Adrenal gland (tissue), 12 donors: ENCODE data around the gene LTF. TPM values are rescaled to one million over a fixed set of nuclear protein-coding genes. Genes with fewer than 3 reads are reported as not detected.
"Not testable (repeated sequence)": the region's sequence is repeated elsewhere in the genome, so short reads cannot be mapped to it uniquely, and the experiment has no call there.

Experiments
- DNase-seq, 7 donors: peaks; one replicate each; pipeline ENCODE4 v3.0.0-alpha.2; 2019 to 2020
- H3K27ac ChIP-seq, 5 donors: fragments of 200-600 bp; sonication (generic) in 4 of 5; 1 replicate in 3 of 5; 2 replicates in 2 of 5; pipeline versions ENCODE4 v1.5.1 to v1.8.0; 2016 to 2020; ENCODE audit warnings: mild to moderate bottlenecking in 1 of 5
- H3K27me3 ChIP-seq: fragments of 200-600 bp; 2 replicates; pipeline ENCODE4 v1.8.0; 2021
- H3K36me3 ChIP-seq, 2 donors: fragments of 200-600 bp; replicated peaks in 1 of 2; 1 replicate in 1 of 2; 2 replicates in 1 of 2; pipeline versions ENCODE4 v1.5.1 to v1.8.0; 2018 to 2022
- H3K4me1 ChIP-seq, 2 donors: fragments of 200-600 bp; replicated peaks in 1 of 2; 1 replicate in 1 of 2; 2 replicates in 1 of 2; pipeline versions ENCODE4 v1.5.1 to v1.8.0; 2018 to 2021
- H3K4me3 ChIP-seq, 4 donors: fragments of 200-600 bp; sonication (generic) in 3 of 4; one replicate each; pipeline ENCODE4 v1.5.1; 2016 to 2018
- H3K9me3 ChIP-seq, 3 donors: fragments of 200-600 bp; sonication (generic) in 1 of 3; replicated peaks in 1 of 3; 1 replicate in 2 of 3; 2 replicates in 1 of 3; pipeline versions ENCODE4 v1.5.1 to v1.8.0; 2016 to 2021
- POLR2A ChIP-seq, 2 donors: fragments of 450-650 bp; IDR thresholded peaks; one replicate each; pipeline ENCODE4 v1.6.1; 2017; ENCODE audit warnings: antibody characterized with exemption in 2 of 2, mild to moderate bottlenecking in 2 of 2, moderate library complexity in 1 of 2
- WGBS, 4 donors: extraction: QIAGEN DNeasy Blood & Tissue Kit in 2 of 4; methylation state at CpG; one replicate each; pipeline versions ENCODE4 v1.1.5 to v1.1.7; 2013 to 2017; 5-methylcytosine and 5-hydroxymethylcytosine counted together
- intact Hi-C, 2 donors: fragments of 100-400 bp; cut with DNase I; formaldehyde crosslinking; loops; one replicate each; pipeline versions ENCODE4 v1.14.1 to v1.15.0; 2022 to 2023
- polyA plus RNA-seq, 3 donors: library from polyadenylated mRNA; stranded (reverse); fragments of 200-250 nt in 2 of 3; fragments of 350-450 nt in 1 of 3; fragmentation: Illumina TruSeq in 1 of 3; extraction: RNeasy Lipid Tissue Mini Kit (QIAGEN cat#74804) in 1 of 3; gene quantifications; one replicate each; pipeline ENCODE4 v1.2.3, GENCODE V29; 2013 to 2014
- total RNA-seq, 9 donors: library from RNA; depleted of rRNA in 4 of 9; stranded (reverse); fragments of >200 nt in 4 of 9; fragments of 120-200 nt in 1 of 9; fragmentation: NEBNext Ultra II Directional in 1 of 9; extraction: Animal tissue kit (Norgen Biotek cat#: 25700) in 1 of 9; gene quantifications; one replicate each; pipeline versions ENCODE4 v1.1.0 to v1.2.4, GENCODE V29; 2013 to 2023
- TF ChIP-seq, protein P1 (sequence below), 6 experiments: fragments of 450-650 bp in 4 of 6; fragments of 200-600 bp in 2 of 6; sonication (generic) in 1 of 6; IDR thresholded peaks; 1 replicate in 5 of 6; 2 replicates in 1 of 6; pipeline versions ENCODE4 v1.5.1 to v1.8.0; 2016 to 2021; ENCODE audit warnings: antibody characterized with exemption in 6 of 6, mild to moderate bottlenecking in 2 of 6, moderate library complexity in 1 of 6
- donor health status: healthy with polysubstance abuse.
- donor health status: Bipolar disorder and iron deficiency.
- donor health status: DM: yes; HTN: yes; CAD: no.
- donor health status: DM: no; HTN: no; CAD: no.
- donor health status: DM: no; HTN: no; CAD: no.
- donor health status: DM: yes; HTN: yes; CAD: no.

Gene LTF
- total and polyA plus RNA-seq, 12 donors, result 0.50 to 3.7 (median 1.6) TPM

DNA sequence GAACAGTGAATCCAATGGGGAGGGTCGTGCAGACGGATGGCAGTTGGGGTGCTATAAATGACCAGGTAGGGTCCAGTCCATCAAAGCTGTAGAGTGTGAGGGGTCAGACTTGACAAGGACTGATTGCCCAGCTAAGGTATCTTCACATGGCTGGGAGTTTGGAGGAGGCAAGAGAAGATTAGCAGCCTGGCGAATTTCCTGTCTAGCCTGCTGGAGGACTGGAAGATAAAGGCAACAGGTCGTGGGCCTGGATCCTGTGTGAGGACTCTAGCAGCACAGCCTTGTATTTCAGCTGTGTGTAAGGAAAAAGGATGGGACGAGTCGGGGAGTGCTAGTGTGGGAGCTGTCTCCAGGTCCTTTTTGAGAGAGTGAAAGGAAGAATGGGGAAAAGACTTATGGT is 75.4 kb downstream of the LTF start:
- Histone ChIP-seq H3K9me3 (no peaks in the 10 kb centered on the region), H3K27me3 (peaks cover 8% of the 10 kb centered on the region), H3K4me3 (no peak overlapping the region), H3K36me3 (no peaks in the 10 kb centered on the region), H3K4me1 (no peaks in the 10 kb centered on the region), H3K27ac (no peak overlapping the region)
- DNase-seq, result no peak
- 72 to 79% (median 75%) methylated on average over 6 of the region's 6 CpGs for WGBS, 4 donors
- intact Hi-C loops, result loop anchor here in 1 of 2 donors (10.0 kb wide), 1 partner anchor 455 kb away; no protein-coding TSS in a partner anchor
- TF ChIP-seq, protein P1, sequence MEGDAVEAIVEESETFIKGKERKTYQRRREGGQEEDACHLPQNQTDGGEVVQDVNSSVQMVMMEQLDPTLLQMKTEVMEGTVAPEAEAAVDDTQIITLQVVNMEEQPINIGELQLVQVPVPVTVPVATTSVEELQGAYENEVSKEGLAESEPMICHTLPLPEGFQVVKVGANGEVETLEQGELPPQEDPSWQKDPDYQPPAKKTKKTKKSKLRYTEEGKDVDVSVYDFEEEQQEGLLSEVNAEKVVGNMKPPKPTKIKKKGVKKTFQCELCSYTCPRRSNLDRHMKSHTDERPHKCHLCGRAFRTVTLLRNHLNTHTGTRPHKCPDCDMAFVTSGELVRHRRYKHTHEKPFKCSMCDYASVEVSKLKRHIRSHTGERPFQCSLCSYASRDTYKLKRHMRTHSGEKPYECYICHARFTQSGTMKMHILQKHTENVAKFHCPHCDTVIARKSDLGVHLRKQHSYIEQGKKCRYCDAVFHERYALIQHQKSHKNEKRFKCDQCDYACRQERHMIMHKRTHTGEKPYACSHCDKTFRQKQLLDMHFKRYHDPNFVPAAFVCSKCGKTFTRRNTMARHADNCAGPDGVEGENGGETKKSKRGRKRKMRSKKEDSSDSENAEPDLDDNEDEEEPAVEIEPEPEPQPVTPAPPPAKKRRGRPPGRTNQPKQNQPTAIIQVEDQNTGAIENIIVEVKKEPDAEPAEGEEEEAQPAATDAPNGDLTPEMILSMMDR (IDR thresholded peaks at IDR 0.05), result no peak
- no peak for TF ChIP-seq POLR2A (IDR thresholded peaks at IDR 0.05)

DNA sequence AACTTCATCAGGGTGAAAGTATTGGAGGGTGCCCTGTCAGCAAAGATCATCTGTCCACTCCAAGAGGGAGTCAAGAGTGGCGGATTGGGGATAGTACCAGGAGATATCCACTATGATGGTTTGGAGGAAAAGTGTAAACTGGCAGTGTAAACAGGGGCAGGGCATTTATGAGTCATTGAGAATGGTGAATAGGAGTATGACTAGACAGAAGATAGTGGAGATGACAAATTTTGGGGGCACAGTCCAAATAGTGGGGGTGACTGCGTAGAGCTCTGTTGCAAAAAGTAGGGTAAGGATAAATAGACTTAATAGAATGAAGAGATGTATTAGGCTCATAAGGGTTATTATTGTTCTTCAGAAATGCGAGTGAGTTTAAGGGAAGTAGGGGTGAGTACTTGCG is 75.9 kb downstream of the LTF start:
- H3K27me3 ChIP-seq, H3K4me3 ChIP-seq, H3K9me3 ChIP-seq, DNase-seq, H3K4me1 ChIP-seq, H3K27ac ChIP-seq, H3K36me3 ChIP-seq: not testable (repeated sequence)
- WGBS, 4 donors, result 76 to 91% (median 85%) methylated on average over 4 of the region's 4 CpGs
- intact Hi-C loops, result loop anchor here in 1 of 2 donors (10.0 kb wide), 1 partner anchor 454 kb away; no protein-coding TSS in a partner anchor

- H3K36me3 ChIP-seq, result no peaks in the 10 kb centered on the region
- H3K27me3 ChIP-seq, result peaks cover 6% of the 10 kb centered on the region
- H3K27ac ChIP-seq, result no peak overlapping the region
- WGBS, 4 donors, result 18 to 31% (median 24%) methylated on average over 4 of the region's 4 CpGs
- intact Hi-C loops, result loop anchor here in 1 of 2 donors (10.0 kb wide), 1 partner anchor 451 kb away; no protein-coding TSS in a partner anchor
- H3K9me3 ChIP-seq, result no peaks in the 10 kb centered on the region
- no peaks in the 10 kb centered on the region for H3K4me1 ChIP-seq
- no peak for DNase-seq
- H3K4me3 ChIP-seq, result no peak overlapping the region
- TF ChIP-seq POLR2A (IDR thresholded peaks at IDR 0.05), result no peak
- TF ChIP-seq, protein P1 (IDR thresholded peaks at IDR 0.05), result no peak
Measured at GRCh38 chr3:46386205-46386604, 78.5 kb downstream of the LTF start.

Other genes starting within 250 kb of the LTF start
- gene CCR3, start 222.4 kb downstream of the LTF start, total RNA-seq, result not detected
- under 1 TPM in 1 of 3 donors, not detected in 2; 0.07 TPM for gene CCR3, start 222.4 kb downstream of the LTF start, polyA plus RNA-seq
- gene CCR2, start 110.8 kb downstream of the LTF start, total RNA-seq, result 1 to 10 TPM in 4 of 9 donors, under 1 TPM in 5; 0.30 to 5.6 (median 0.83) TPM
- gene CCR2, start 110.8 kb downstream of the LTF start, polyA plus RNA-seq, result 1 to 10 TPM in 1 of 3 donors, under 1 TPM in 2; 0.57 to 1.6 (median 0.64) TPM
- 1 to 10 TPM in 3 of 9 donors, under 1 TPM in 6; 0.06 to 3.7 (median 0.54) TPM for gene CCR5, start 94.0 kb downstream of the LTF start, total RNA-seq
- gene CCR5, start 94.0 kb downstream of the LTF start, polyA plus RNA-seq, result 1 to 10 TPM in 2 of 3 donors, under 1 TPM in 1; 0.91 to 2.5 (median 1.6) TPM
- 1 to 10 TPM in 8 of 9 donors, under 1 TPM in 1; 0.60 to 2.5 (median 1.9) TPM for gene CCRL2, start 57.6 kb downstream of the LTF start, total RNA-seq
- 1 to 10 TPM; 1.1 to 6.8 (median 1.8) TPM for gene CCRL2, start 57.6 kb downstream of the LTF start, polyA plus RNA-seq
- not detected for gene RTP3, start 33.1 kb upstream of the LTF start, total RNA-seq
- gene RTP3, start 33.1 kb upstream of the LTF start, polyA plus RNA-seq, result not detected
- gene LRRC2, start 101.4 kb upstream of the LTF start, total RNA-seq, result 1 to 10 TPM in 6 of 9 donors, under 1 TPM in 2, not detected in 1; 0.09 to 4.7 (median 2.5) TPM
- gene LRRC2, start 101.4 kb upstream of the LTF start, polyA plus RNA-seq, result 1 to 10 TPM in 1 of 3 donors, under 1 TPM in 2; 0.27 to 1.2 (median 0.32) TPM
- gene FAM240A, start 147.6 kb upstream of the LTF start, total RNA-seq, result under 1 TPM in 1 of 9 donors, not detected in 8; 0.25 TPM
- not detected for gene FAM240A, start 147.6 kb upstream of the LTF start, polyA plus RNA-seq
- 10 to 100 TPM in 4 of 9 donors, 1 to 10 TPM in 5; 2.6 to 15.6 (median 9.9) TPM for gene ALS2CL, start 228.8 kb upstream of the LTF start, total RNA-seq
- 10 to 100 TPM in 2 of 3 donors, 1 to 10 TPM in 1; 1.5 to 48.3 (median 36.8) TPM for gene ALS2CL, start 228.8 kb upstream of the LTF start, polyA plus RNA-seq
- 1 to 10 TPM in 6 of 9 donors, under 1 TPM in 3; 0.30 to 2.6 (median 1.2) TPM for gene TMIE, start 236.5 kb upstream of the LTF start, total RNA-seq
- gene TMIE, start 236.5 kb upstream of the LTF start, polyA plus RNA-seq, result 10 to 100 TPM in 1 of 3 donors, 1 to 10 TPM in 2; 4.1 to 21.4 (median 5.4) TPM